A204.1 (cell line): ENCODE results near the gene POP4.
"Not testable (repeated sequence)": the region's sequence is repeated elsewhere in the genome, so short reads cannot be mapped to it uniquely, and the experiment has no call there.

Experiments used
- FAIRE-seq: peaks from 2 replicates; lab custom pipeline; 2012; peaks lifted over from hg19 to GRCh38; lab: Jason Lieb, UNC

The POP4 gene

GRCh38 chr19:29612801-29613595 is 6.9 kb downstream of the POP4 start:
- FAIRE-seq = no peak

DNA sequence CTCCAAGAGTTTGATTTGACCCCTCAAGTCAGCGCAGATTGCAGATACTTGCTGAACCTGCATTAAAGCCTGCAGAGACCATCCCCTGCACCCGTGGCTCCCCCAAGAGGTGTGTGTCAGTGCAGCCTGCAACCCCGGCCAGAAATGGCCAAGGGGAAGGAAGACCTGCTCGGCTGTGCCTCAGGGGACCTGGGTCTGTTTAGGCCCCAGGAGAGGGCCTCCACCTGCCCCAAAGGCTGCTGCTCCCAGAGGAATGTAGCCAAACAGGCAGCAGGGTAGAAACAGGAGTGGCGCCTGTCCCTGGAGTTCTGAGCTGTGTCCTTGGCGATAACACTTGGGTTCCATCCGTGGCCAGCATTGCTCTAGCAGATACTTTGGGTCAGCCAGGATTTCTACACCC is 8.0 kb downstream of the POP4 start:
- no peak for FAIRE-seq

DNA sequence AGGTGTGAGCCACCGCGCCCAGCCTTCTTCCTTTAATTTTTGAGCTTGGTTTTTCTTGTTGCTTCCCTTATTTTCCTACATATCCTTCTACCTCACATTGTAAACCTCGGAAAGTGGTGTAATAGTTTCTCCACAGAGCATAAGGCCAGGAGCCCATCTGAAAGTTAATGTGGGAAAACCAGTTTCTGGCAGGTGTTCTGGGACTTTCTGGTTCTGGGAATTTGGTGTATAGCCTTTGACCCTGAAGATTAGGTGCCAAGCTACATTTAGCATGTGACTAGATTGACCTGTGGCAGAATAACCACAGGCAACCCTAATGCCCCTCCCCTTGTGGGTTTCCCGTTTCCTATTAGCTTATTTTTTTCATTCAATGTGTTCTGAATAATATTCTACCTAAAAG is 8.7 kb downstream of the POP4 start:
- no peak for FAIRE-seq

- no peak for FAIRE-seq
These were observed 9.9 kb downstream of the POP4 start for GRCh38 chr19:29615891-29616425.

DNA sequence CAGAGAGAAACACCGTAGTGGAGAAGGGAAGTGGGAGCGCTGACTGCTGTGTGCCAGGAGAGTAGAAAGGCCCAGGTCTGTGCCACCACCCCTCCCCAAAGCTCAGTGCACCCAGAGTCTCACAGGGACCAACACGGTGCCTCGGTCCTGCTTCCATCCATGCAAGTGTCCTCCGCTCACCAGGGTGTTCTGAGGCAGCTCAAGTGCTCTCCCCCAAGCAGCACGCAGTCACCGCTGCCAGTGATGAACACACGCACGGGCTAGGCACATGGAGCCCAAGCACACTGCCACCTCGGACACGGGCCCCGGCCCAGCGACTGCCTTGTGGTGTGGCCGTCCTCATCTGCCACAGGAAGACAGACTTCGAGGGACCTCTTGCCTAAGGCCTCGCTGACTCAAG is 10.5 kb downstream of the POP4 start:
- no peak for FAIRE-seq

DNA sequence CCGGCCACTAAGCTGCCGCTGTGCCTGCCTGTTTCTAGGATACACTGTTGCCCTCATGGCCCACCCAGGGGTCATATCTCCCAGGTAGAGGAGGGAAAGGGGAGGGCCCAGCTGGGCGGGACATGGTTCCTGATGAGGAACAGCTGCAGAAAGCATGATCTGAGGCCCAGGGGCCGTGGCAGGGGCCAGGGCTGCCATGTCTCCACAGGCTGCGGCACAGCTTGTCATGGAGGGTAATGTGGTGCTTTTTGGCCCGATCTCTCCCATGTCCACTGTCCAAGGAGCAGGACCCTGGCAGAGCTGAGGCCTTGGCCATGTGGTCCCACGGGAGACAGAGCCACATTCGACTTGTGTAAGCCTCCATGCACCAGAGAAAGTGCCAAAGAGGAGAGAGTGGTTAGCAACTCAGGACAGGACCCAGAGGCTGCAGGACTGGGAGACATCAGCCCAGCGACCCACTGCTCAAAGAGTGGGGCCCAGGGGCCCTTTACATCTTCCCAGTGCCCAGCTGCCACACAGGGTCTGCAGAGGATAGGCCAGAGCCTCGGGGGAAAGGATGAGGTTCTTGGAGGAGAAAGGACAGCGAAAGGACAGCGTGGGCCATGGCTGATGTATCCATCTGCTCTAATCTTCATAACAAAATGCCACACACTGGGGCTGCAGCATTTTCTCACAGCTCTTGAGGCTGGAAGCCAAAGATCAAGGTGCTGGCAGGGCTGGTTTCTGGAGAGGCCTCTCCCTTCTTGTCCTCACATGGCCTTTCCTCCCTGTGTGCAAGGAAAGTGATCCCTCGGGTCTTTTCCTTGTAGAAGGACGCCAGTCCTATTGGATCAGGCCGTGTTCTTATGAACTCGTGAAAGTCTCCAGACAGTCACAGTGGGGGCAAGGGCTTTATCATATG is 11.5 kb downstream of the POP4 start:
- FAIRE-seq = no peak

- no peak for FAIRE-seq
These were observed 12.4 kb downstream of the POP4 start for GRCh38 chr19:29618434-29618833.

GRCh38 chr19:29618871-29619270 is 12.8 kb downstream of the POP4 start:
- no peak for FAIRE-seq

DNA sequence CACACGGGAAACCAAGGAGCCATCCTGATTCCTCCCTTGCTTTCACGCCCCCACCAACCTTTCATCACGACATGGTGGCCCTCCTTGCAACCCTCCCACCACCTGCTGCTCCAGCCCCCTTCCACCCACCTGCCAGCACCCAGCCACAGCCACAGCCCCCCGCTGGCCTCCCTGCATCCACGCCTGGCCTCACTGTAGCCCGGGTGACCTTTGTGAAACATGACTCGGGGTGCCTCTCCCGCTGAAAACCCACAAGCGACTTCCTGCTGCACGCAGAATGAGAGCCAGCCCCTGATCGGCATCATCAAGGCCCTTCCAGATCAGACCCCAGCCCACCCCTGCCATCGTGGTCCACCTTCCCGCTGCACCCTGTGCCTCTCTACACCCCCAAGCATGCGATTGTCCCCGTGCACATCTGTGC is 14.9 kb downstream of the POP4 start:
- no peak for FAIRE-seq

DNA sequence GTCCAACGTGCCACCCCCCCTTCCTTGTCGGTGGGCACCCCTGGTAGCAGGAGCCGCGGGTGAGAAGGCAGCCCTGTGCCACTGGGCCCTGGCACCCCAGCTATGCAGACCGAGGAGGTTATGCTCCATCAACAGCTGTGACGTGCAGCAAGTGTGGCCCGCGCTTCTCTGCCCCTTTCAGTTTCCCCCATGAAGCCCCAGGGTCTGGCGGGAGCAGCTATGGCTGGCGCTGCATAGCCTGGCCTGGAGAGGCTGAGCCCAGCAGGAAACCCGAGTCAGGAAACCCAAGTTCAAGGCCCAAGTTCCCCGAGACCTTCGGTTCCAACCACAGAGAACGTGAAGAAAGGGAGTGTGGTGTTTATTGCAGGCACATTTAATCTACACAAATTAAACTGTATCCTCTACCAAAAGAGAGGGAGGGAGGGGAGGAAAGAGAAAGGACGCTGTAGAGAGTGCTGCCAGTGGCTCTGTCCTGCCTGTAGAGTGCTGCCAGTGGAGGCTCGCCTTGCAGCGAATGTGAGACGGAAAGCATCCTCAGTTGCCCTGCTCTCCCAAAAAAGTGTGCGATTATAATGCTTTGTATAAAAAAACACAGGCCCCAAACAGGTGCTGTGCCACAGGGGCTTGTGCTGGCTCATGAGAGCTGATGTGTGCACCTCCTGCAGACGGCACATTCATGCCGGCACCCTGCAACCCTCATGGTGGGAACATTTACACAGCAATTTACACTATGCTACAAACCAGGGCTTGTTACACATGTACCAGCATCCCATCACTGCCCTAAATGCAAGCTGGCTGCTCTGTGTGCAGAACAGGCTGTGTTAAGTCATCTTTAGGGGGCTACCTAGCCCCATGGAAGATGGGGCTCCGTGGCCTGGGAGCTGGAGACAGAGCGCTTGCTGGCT is 16.3 kb downstream of the POP4 start:
- no peak for FAIRE-seq

GRCh38 chr19:29623726-29624488 is 17.8 kb downstream of the POP4 start:
- FAIRE-seq = no peak

DNA sequence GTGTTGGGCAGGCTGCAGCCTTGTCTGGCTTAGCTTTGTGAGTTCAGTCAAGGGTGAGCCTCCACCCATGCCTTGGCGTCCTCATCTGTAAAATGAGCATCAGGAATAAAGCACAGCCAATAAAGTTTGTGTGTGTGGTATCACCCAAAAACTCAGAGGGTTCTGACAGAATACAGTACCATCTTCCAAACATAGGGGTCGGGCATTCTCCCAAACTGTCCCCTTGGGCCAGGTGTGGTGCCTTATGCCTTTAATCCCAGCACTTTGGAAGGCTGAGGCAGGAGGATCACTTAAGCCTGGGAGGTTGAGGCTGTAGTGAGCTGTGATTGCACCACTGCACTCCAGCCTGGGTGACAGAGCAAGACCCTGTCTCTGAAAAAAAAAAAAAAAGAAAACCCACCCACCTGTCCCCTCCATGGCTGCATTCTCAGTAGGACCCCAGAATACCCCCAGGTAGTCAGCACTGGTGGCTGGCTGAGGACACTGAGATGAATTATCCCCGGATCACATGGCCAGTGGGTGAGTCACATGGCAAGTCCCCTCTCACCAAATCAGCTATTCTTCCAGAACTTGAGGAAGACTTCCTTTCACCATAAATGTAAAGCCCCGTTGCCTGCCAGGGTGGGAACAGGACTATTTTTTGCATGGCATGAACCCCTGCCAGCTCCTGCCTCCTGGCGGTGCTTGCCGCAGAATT is 18.6 kb downstream of the POP4 start:
- no peak for FAIRE-seq

DNA sequence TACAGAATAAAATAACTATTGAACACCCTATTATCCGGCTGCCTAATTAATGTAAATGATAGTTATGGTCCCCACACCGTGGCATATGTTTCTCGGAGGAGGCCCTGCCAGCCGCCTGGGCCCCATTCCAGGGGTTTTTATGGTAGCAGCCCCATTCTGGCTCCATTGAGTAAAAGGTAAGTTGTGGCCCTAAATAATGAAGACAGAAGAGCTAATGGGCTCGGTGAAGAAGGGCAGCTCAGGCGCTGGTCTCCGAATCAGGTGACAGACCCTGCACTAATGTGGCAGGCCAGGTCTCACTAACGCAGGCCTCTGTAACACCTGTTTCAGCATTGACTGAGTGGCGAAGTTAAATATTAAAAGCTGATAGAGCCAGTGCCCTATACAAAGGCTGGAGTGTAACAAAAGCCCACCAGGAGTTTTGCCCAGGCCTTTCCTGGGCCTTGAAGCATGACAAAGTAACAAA is 19.1 kb downstream of the POP4 start:
- FAIRE-seq = no peak

DNA sequence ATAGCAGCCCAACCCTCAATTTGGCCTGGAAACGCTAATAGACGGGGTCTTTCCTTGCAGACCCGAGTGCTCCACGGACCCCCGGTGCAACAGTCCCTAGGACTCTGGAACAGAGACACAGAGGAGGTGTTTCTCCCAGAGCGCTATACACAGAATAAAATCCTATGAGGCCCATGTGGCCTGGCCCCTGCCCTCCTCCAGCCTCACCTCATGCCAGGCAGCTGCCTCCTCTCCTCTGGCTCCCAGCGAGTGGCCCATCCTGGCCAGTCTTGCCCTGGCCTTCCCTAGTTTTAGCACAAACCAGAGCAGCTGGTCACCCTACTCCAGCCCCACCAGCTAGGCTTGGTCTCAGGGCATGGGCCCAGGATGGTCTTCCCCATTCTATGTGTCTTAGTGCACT is 20.3 kb downstream of the POP4 start:
- FAIRE-seq = no peak

DNA sequence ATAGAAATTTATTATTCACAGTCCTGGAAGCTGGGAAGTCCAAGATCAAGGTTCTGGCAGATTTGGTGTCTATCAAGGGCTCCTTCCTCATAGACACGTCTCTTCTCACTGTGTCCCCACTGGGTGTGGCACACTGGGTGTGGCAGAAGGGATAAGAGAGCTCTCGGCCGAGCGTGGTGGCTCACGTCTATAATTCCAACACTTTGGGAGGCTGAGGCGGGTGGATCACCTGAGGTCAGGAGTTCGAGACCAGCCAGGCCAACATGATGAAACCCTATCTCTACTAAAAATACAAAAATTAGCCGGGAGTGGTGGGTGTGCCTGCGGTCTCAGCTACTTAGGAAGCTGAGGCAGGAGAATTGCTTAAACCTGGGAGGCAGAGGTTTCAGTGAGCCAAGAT is 20.7 kb downstream of the POP4 start:
- not testable (repeated sequence) for FAIRE-seq

GRCh38 chr19:29628661-29629385 is 22.7 kb downstream of the POP4 start:
- no peak for FAIRE-seq

- FAIRE-seq = no peak
These were observed 23.9 kb downstream of the POP4 start for GRCh38 chr19:29629836-29630534.

- no peak for FAIRE-seq
These were observed 24.6 kb downstream of the POP4 start for GRCh38 chr19:29630655-29631054.

- no peak for FAIRE-seq
These were observed 25.4 kb downstream of the POP4 start for GRCh38 chr19:29631450-29631849.
